ENCODE data around the gene INHBA.

Gene INHBA

GRCh38 chr7:41661596-41661995 is 41.3 kb downstream of the INHBA start:
- no peak for FAIRE-seq
- DNase-seq (ENCODE audit: insufficient read length, low spot score) = no peak
- no peak for TF ChIP-seq CTCF (IDR thresholded peaks at IDR 0.05; ENCODE audit: insufficient read depth, missing control alignments)

- DNase-seq (ENCODE audit: insufficient read length, low spot score) (no peak), FAIRE-seq (no peak)
- TF ChIP-seq CTCF (IDR thresholded peaks at IDR 0.05; ENCODE audit: insufficient read depth, missing control alignments) = no peak
These were observed 43.4 kb downstream of the INHBA start for GRCh38 chr7:41659539-41659938.

GRCh38 chr7:41656366-41656765 is 46.5 kb downstream of the INHBA start:
- TF ChIP-seq CTCF (IDR thresholded peaks at IDR 0.05; ENCODE audit: insufficient read depth, missing control alignments) = no peak
- no peak for DNase-seq (ENCODE audit: insufficient read length, low spot score)
- no peak for FAIRE-seq

- no peak for DNase-seq (ENCODE audit: insufficient read length, low spot score)
- FAIRE-seq = no peak
- TF ChIP-seq CTCF (IDR thresholded peaks at IDR 0.05; ENCODE audit: insufficient read depth, missing control alignments) = no peak
These were observed 47.5 kb downstream of the INHBA start for GRCh38 chr7:41655426-41655825.

- no peak for FAIRE-seq
These were observed 50.6 kb downstream of the INHBA start for GRCh38 chr7:41652267-41652666.

GRCh38 chr7:41648501-41648900 is 54.4 kb downstream of the INHBA start:
- no peak for TF ChIP-seq CTCF (IDR thresholded peaks at IDR 0.05; ENCODE audit: insufficient read depth, missing control alignments)
- FAIRE-seq = no peak
- DNase-seq (ENCODE audit: insufficient read length, low spot score) = no peak

More at GRCh38 chr7:41652267-41652666, 50.6 kb downstream of the INHBA start:
- TF ChIP-seq CTCF (IDR thresholded peaks at IDR 0.05; ENCODE audit: insufficient read depth, missing control alignments) = no peak
- no peak for DNase-seq (ENCODE audit: insufficient read length, low spot score)

- no peak for TF ChIP-seq CTCF (IDR thresholded peaks at IDR 0.05; ENCODE audit: insufficient read depth, missing control alignments)
- DNase-seq (ENCODE audit: insufficient read length, low spot score) (no peak), FAIRE-seq (no peak)
These were observed 59.3 kb downstream of the INHBA start for GRCh38 chr7:41643616-41644015.
